ENCODE data around the gene EFCC1.
"Not testable (repeated sequence)": the region's sequence is repeated elsewhere in the genome, so short reads cannot be mapped to it uniquely, and the experiment has no call there.

EFCC1 gene

GRCh38 chr3:129085818-129086217 is 84.7 kb downstream of the EFCC1 start:
- DNase-seq: no peak

- DNase-seq: no peak
Measured at GRCh38 chr3:129087138-129087702, 86.1 kb downstream of the EFCC1 start.

GRCh38 chr3:129087904-129088303 is 86.8 kb downstream of the EFCC1 start:
- DNase-seq: not testable (repeated sequence)

- DNase-seq: not testable (repeated sequence)
Measured at GRCh38 chr3:129088312-129088711, 87.2 kb downstream of the EFCC1 start.
